Inflammatory macrophage treated with lipopolysaccharide for 4 hours (primary cell): ENCODE measurements around the gene PRR30.
"Not testable (repeated sequence)": the region's sequence is repeated elsewhere in the genome, so short reads cannot be mapped to it uniquely, and the experiment has no call there.

Source experiments
- DNase-seq: peaks from one replicate; pipeline ENCODE4 v3.0.0-alpha.2; 2020

The PRR30 gene

DNA sequence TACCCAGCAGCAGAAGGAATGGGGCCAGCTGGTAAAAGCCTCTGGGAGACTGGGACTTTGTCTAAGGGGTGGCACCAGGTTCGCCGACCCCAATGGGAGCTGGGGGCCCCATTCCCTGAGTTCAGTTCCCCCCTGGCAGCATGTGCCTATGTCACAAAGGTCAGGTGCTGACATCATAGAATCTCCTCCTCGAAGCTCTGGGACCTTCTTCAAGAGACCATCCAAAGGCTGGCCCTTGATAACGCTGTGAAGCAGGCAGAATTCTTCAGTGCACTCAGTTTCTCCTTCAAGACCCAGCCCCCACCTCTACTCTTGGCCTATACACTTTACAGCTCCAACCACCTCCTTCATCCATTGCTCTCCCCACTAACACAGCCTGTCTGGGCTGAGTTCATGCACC lies at the start of gene PRR30:
Gene PRR30 (minus strand): TSS at position 101 of the 400 bp plus-strand sequence. CDS start 1,081 bp downstream, outside the sequence.
- no peak for DNase-seq

DNA sequence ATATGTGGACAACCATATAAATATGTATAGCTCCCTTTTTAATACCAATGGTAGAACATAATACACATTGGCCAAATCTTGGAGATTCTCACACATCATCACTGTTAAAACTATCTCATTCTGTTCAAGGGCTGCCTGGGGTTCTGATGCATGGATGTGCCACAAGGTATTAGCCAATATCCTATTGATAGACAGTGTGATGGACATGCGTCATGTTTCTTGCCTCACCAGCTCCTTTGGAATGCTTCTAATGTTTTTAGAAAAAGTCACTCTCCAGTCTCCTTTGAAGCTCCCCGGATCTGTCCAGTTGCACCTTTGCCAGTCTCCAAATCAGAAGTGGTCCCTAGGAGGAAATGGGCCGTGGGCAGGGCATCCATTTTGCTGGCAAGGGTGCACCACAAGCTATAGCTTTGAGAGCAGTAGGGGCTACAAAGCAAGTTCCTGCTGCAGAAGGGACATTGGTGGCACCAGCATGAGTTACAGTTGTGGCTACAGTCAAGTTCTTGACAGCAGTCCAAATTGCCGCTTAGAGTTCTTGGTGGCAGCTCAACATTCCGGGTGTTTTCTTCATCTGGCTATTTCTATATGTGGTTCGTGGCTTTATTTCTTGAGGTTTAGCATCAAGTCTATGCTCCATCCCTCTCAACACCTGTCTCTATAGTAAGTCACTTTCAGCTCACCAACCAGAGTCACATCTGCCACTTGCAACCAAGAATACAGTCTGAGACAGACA lies 47.6 kb upstream of the PRR30 start:
- DNase-seq: no peak

DNA sequence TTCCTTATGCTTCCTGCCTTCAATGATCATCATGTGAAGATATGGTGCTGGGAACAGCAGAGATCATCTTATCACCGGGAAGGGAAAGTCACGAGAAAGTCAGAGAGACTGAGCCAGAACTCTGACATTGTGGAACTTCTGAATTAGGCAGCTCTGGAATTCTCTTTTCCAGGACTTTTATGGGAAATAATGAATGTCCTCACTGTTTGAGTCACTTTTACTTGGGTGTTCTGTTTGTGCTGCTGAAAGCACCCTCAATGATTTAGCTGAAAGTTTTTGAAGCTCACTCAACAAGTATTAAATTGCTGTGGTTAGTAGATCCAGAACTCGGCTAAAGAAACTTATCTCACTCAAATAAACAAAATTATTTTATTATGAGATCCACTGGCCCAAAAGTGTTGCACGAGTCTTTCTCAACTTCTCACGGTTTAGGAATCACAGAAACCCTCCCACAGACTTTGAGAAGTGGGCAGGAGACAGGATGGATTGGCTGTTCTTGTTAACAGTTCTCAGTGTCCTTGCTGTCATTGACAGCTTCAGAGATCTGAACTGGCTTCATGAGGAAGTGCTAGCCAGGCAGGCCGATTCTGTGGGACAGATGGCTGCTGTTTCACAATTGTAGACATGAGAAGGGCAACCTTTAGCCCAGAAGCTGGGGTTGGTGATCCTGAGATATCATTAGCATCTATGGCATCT lies 46.3 kb upstream of the PRR30 start:
- DNase-seq: peak; percentile 82

DNA sequence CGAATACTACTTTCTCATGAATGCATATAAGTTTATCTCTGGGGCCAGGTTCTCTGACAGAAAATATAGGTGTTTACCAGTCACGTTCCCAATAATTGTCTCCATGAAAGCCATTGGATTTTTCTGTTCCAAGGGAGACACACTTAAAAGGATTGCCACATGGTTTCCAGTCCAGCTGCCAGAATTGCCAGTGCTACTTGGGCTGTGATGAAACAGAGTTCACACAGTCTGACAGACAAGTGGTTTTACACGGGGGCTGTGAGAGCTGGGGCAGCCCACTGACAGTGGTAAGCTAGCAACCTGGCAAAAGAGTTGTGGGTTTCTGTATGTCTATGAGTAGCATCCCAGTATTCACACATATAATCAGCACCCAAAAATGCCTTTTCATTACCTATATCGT lies 44.9 kb upstream of the PRR30 start:
- peak; percentile 32 for DNase-seq

DNA sequence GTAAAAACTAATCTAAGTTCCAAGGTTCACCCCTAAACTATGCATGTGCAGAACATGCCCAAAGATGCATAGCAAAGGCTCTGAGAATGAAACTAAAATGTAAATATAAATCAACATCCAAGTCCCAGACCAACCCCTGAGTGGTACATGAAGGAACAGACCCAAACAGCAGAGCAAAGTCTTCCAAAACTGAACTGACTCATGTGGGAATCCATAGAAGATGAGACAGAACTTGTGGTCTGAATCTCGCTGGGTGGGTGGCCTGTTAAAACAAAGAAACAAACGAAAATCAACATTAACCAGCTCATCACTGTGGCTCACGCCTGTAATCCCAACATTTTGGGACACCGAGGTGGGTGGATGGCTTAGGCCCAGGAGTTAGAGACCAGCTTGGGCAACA lies 43.1 kb upstream of the PRR30 start:
- no peak for DNase-seq

DNA sequence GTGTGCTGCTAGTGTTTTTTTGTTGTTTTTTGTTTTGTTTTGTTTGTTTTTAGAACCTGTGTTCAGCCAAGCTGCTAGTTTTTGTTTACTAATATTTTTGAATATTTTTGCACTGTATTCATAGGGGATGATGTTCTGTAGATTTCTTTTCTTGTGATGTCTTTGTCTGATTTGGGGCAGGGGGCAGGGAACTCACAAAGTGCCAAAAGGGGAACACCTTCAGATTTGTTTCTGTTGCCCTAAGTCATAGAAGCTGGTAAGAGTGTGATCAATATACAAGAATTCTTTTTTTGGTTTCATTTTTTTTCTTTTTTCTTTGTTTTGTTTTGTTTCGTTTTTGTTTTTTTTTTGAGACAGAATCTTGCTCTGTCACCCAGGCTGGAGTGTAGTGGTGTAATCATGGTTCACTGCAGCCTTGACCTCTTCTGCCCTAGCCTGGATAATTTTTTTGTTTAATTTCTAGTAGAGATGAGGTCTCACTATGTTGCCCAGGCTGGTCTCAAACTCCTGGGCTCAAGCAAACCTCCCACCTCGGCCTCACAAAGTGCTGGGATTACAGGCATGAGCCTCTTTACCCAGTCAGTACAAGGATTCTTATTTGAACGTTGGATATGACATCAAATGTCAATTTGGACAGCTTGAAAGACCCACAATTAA lies 40.3 kb upstream of the PRR30 start:
- DNase-seq: no peak

DNA sequence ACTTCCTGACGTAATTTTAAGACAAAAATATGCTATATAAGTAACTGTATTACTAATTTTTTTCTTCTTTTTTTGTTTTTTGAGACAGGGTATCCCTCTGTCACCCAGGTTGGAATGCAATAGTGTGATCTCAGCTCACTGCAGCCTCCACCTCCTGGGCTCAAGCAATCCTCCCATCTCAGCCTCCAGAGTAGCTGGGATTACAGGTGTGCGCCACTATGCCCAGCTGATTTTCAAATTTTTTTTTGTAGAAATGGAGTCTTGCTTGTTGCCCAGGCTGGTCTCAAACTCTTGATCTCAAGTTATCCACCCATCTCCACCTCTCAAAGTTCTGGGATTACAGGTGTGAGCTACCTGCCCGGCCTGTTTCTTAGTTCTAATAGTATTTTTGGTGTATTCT lies 39.3 kb upstream of the PRR30 start:
- no peak for DNase-seq

DNA sequence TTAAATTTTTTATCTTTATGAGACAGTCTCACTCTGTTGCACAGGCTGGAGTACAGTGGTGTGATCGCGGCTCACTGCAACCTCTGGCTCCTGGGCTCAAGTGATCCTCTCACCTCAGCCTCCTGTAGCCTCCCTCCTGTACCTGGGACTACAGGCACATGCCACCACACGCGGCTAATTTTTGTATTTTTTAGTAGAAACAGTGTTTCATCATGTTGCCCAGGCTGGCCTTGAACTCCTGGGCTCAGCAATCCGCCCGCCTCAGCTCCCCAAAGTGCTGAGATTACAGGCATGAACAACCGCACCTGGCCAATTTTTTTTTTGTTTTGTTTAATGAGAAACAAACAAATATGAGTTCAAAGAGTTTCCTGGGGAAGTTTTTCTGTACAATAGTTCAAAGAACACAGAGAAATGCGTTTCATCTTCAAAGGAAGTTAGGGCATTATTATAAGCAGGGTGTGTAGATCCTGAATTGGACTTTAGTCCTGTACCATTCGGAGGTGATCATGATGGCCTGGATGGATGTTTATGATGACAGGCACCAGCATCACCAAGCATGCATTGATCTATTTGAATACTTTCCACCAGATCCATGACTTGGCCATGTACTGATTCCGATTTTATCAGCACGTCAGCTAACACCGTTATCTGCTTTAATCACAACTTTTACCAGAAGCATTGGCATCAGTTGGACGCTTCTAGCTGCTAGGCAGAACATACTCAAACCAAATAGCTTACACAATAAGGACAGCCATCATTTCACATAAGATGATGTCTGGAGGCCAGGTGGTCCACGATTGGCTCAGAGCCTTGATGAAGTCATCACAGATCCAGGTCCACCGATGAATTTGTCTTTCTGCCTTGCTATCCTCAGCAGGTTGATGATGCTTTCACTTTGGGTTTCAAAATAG lies 38.5 kb upstream of the PRR30 start:
- no peak for DNase-seq

DNA sequence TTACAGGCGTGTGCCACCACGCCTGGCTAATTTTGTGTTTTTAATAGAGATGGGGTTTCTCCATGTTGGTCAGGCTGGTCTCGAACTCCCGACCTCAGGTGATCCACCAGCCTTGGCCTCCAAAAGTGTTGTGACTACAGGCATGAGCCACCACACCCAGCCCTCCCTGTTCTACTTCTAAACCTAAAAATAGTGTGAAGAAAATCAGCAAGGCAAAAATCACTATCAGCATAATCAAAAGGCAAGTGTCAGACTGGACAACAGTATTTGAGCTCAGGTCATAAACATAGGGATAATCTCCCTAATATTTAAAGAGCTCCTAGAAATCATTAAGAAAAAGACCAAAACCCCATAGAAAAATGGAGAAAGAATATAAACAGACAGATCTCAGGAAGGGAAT lies 36.6 kb upstream of the PRR30 start:
- DNase-seq: not testable (repeated sequence)

DNA sequence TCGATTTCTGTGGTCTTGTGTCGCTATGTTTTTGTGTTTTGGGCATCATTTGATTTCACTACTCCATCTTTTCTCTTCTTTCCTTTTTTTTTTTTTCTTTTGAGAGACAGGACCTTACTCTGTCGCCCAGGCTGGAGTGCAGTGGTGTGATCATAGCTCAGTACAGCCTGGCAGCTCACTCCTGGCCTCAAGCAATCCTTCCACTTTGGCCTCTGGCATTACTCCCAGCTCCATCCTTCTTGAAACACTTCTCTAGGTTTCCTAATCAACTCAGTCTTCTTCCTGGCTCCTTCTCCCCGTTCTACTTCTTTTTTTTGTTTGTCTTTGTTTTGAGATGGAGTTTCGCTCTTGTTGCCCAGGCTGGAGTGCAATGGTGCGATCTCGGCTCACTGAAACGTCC lies 36.1 kb upstream of the PRR30 start:
- no peak for DNase-seq

DNA sequence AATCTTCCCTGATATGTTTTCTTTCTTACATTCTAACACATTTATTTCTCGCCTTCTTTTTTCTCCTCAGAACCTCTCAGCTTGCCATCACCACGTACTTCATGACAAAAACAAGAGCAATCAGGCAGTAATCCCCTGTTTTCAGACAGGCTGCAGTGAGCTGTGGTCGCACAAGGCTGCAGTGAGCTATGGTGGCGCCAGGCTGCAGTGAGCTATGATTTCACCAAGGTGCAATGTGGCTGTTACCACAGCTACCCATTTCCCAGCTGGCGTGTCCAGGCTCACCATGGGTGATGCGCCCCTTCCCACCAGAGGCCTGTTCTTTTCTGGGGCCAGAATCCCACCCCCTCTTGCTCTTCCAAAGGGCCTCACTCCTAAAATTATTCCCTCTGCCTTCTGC lies 35.4 kb upstream of the PRR30 start:
- no peak for DNase-seq

DNA sequence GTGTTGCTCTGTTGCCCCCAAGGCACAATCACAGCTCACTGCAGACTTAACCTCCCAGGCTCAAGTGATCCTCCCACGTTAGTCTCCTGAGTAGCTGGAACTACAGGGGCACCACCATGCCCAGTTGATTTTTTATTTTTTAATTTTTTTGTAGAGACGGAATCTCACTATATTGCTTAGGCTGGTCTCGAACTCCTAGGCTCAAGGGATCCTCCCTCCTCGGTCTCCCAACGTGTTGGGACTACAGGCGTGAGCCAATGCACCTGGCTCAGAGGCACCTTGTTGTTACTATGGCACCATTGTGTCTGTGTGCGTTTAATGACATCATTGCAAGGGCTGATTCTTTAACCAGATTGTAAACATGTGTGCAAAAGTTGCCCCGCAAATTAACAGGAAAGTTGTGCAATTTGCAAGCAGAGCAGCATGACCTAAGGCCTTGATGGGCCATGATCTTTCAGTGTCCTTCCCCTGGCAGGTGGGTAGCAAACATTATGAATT lies 32.2 kb upstream of the PRR30 start:
- DNase-seq: no peak

DNA sequence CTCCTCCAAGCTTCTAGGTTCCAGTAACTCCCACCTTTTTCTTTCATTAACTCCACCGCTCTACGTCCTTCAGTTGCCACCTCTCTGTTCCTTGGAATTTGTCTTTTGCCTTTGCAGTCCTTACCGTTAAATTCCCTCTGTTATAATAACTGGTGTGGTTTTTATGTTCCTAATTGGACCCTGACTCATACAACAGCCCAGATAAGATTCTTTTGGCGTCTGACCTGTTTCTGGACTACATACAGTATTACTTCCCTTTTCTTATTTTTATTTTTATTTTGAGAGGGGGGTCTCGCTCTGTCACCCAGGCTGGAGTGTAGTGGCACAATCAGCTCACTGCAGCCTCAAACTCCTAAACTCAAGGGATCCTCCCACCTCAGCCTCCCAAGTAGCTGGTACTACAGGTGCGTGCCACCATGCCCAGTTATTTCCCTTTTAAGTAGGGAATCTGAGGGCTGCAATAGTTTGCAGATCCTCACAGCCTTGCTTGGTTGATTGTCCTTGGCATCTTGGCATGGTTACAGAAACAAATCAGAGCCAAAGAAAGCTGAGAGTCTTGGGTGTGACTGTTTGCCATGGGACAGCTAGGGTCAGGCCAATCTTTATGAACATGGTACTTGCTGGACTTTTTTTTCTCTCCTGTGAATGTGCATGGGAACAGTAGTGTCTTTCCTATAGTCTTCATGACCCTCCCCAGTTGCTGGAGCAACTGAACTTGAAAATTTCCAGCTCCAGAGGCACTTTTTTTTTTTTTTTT lies 31.5 kb upstream of the PRR30 start:
- no peak for DNase-seq

DNA sequence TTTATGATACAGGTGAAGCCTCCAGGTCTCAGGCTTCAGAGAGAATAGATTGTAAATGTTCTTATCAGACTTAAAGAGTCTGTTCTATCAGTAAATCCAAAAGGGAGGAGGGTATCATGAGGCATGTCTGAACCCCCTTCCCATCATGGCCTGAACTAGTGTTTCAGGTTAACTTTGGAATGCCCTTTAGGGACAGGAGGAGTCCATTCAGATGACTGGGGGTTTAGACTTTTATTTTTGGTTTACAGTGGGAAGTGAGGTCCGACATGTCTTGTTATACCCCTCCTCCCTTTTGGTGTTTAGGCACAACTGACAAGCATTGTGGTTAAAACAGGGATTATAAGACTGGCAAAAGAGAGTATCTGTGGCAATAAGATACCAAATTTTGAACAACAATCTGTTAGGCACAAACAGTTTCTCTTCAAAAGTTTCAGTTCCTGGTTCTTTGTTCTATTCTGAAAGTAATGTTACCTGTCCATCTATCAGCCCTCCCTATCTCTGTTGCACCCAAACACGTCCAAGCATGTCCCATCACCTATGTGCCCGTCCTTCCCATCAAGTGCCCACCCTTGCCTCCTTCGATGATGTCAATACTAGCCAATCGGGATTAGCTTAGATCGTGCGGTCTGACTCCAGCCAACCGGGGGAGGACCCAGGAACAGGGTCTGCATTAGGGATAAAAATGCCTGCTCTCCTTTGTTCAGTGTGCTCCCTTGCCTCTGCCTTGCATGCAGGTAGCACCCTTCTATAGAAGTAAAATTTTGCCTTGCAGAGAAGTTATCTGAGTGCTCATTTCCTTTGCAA lies 26.0 kb upstream of the PRR30 start:
- no peak for DNase-seq

DNA sequence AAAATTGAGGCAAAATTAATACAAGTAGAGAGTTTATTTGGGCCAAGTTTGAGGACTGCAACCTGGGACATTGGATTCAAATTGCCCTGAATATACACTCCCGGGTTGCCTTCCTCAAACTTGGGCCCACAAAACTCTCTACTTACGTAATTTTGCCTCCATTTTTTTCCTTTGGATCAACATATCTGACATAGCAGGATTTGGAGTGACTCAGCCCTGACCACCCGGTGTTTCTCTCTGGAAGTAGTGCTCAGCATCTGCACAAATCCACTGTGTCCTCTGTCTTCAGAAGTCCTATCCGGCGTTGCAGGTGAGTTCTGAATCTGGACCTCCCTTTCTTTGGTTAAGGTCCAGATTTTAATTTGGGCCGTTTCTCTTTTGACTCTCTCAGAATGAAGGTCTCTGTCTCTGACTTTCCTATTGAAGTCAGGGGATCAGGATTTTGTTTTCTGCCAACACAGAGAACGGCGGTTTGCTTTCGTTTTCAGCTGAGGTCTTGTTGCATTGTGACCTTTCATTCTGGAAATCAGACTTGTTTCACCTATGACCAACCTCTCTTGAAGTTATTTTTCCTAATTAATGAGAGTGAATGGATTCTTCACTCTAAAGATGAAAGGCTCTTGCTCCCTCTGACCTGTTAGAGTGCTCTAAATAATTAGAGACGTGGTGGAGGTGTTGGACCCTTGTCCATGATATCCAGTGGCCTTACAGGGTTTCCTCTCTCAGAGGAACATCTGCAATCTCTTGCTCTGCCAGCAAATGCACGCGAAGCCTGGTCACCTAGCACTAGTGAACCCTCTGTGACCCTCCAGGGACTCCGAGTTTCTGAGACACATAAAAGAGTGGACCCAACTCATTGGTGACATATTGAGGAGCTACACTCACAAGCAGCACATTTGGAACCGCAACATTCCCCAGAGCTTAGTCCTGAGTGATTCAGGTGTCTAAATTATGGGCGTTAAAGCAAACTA lies 23.2 kb upstream of the PRR30 start:
- DNase-seq: no peak

DNA sequence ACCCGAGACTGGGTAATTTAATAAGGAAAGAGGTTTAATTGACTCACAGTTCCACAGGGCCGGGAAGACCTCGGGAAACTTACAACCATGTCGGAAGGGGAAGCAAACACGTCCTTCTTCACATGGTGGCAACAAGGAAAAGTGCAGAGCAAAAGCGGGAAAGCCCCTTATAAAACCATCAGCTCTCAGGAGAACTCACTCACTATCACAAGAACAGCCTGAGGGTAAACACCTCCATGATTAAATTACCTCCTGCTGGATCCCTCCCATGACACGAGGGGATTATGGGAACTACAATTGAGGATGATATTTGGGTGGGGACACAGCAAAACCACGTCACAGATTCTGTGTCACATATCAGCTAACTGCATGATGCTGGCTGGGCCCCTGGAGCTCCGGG lies 21.0 kb upstream of the PRR30 start:
- no peak for DNase-seq

DNA sequence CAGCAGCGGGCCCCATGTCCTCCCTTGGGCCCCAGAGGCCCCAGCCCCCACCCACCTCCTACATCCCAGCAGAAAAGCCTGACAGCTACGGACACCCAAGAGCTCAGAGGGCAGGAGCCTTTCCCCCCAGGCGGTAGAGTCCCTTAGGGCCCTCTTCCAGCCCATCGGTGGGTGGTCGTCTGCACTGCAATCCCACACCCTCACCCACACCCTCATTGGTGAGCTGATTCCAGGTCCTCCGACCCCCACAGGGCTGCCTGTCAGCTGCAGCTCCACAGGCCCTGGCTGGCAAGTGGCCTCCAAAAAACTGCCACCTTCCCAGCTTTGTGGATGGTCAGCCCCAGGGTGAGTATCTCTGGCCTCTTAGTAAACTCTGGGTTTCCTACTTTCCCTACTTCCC lies 20.1 kb upstream of the PRR30 start:
- no peak for DNase-seq

DNA sequence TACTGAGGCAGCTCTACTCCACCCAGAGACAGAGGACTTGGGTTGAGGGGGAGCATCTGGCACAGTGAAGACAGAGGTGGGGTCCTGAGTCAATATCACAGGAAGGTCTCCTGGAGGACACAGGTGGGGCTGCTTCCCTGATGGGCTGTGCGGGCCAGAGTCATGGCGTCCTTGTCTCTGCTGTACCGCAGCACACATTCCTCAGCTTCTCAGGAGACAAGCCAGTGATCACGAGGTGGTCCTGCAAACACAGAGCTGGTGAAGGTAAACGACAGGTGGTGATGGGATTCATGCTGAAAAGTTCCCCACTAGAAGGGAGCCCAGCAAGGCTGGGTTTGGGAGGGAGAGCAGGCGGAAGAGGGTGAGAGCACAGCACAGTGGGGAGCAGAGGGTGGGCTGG lies 19.3 kb upstream of the PRR30 start:
- no peak for DNase-seq

DNA sequence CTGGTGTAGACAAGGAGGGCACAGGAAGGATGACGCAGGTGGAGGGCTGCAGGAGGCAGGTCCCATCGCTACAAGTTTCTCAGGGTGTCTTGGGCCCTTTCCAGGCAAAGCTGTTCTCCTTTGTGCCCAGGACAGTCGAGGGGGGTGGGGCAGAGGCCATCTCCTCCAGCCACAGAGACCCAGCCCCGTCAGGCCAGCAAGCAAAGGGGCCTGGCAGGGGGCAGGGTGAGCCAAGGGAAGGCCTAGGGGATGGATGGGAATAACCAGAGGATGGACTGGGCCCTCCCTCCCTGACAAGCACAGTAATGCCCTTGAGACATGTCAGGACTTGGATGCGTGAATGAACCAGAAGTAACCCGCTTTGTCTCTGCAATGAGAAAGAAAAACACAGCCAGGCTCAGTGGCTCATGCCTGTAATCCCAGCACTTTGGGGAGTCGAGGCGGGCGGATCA lies 15.9 kb upstream of the PRR30 start:
- no peak for DNase-seq

DNA sequence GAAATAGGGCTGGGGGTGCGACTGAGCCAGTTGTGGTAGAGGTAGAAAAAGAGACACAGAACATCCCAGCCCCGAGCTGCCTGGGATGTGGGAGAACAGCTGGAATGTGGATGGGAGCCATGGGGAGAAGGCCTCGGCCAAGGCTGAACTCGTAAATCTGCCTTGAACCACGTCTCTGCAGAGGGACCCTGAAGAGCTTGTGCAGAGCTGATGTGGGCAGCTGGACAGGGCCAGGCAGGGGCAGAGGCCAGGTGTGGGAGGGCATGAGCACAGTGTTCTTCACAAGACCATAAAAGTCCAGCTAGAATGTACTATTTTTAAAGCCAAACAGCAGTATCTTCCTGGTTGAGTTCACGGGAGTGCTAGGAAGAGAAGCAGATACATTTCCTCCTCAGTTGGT lies 15.3 kb upstream of the PRR30 start:
- DNase-seq: no peak
